AG10803 (cell line): Measurements from ENCODE around the gene PCSK6.
A peak's percentile ranks its signal among the peaks of the same experiment; 100 is the strongest.

Source experiments
- DNase-seq: peaks from one replicate; pipeline ENCODE4 v3.0.0; 2010; ENCODE audit warnings: low read depth
- H3K4me3 ChIP-seq: 2 replicates; pipeline ENCODE4 v1.5.1; 2011; ENCODE audit warnings: mild to moderate bottlenecking, low read length, control low read depth
- TF ChIP-seq, protein P1 (sequence below): conservative IDR thresholded peaks from 2 replicates; pipeline ENCODE4 v1.5.1; 2011; ENCODE audit warnings: mild to moderate bottlenecking, low read length, control low read depth, inconsistent platforms

PCSK6 gene

DNA sequence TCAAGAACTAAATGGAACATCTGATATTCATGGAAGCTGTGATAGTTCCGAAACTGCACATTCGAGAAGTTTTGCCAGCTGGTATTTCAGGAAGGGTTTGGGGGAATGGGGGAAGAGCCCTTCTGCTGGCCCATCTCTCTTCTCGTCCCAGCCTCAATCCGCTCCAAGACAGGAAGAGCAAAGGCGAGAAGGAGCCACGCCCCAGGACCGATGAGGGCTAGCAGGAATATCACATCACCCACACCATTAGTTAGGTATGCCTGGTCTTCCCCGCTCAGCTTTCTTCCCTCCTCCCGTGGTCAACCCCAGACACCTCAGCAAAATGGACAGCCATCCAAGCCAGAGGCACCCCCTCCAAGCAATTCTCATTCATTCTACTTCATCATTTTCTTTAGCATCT lies 14.9 kb upstream of the PCSK6 start:
- TF ChIP-seq, protein P1, sequence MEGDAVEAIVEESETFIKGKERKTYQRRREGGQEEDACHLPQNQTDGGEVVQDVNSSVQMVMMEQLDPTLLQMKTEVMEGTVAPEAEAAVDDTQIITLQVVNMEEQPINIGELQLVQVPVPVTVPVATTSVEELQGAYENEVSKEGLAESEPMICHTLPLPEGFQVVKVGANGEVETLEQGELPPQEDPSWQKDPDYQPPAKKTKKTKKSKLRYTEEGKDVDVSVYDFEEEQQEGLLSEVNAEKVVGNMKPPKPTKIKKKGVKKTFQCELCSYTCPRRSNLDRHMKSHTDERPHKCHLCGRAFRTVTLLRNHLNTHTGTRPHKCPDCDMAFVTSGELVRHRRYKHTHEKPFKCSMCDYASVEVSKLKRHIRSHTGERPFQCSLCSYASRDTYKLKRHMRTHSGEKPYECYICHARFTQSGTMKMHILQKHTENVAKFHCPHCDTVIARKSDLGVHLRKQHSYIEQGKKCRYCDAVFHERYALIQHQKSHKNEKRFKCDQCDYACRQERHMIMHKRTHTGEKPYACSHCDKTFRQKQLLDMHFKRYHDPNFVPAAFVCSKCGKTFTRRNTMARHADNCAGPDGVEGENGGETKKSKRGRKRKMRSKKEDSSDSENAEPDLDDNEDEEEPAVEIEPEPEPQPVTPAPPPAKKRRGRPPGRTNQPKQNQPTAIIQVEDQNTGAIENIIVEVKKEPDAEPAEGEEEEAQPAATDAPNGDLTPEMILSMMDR = no peak
- H3K4me3 ChIP-seq = no peak overlapping the region
- no peak for DNase-seq

DNA sequence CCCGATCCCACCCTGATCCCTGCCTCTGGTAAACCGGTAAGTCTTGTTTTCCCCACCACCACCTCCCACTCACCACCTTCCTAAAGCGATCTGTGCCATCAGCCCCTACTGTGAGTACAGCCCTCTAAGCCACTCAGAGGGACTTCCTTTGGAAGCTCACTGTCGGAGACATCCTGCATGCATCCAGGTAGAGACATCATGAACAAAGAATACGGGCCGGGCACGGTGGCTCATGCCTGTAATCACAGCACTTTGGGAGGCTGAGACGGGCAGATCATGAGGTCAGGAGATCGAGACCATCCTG lies 13.7 kb upstream of the PCSK6 start:
- no peak for DNase-seq

DNA sequence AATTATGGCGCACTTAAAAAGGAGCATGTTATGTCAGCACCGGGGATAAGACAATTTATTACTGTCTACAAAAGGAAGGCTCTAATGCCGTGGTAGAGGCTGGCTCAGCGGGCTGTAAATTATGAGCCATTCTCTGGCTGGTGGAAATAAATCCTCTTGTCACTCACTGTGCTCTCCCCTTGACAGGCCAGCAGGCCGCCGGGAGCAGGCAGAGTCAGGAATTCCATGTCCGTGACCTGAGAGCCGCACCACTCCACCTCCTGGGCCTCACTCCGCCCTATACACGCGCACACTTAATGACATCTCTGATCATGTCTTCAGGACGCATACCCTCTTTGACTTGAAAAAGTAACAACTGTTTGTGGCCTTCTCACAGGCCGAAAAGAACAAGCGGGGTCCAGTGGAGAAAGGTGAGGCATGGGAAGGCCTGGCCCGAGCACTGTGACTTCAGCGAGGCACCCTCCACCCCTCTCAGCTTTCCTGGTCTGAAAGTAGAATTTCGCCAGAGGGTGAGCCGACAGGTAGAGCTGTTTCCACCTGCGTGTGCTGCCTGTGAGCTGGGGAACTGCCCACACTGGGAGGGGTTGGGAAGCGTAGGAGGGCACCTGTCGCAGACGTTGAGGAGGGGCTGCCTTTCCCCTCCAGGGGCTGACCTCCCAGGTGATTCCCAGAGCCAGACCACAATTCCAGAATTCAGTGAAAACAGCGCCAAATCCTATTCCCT lies 13.2 kb upstream of the PCSK6 start:
- H3K4me3 ChIP-seq = no peak overlapping the region
- DNase-seq = no peak

More for the DNA sequence above, 13.7 kb upstream of the PCSK6 start:
- TF ChIP-seq, protein P1 = no peak
- H3K4me3 ChIP-seq = no peak overlapping the region

DNA sequence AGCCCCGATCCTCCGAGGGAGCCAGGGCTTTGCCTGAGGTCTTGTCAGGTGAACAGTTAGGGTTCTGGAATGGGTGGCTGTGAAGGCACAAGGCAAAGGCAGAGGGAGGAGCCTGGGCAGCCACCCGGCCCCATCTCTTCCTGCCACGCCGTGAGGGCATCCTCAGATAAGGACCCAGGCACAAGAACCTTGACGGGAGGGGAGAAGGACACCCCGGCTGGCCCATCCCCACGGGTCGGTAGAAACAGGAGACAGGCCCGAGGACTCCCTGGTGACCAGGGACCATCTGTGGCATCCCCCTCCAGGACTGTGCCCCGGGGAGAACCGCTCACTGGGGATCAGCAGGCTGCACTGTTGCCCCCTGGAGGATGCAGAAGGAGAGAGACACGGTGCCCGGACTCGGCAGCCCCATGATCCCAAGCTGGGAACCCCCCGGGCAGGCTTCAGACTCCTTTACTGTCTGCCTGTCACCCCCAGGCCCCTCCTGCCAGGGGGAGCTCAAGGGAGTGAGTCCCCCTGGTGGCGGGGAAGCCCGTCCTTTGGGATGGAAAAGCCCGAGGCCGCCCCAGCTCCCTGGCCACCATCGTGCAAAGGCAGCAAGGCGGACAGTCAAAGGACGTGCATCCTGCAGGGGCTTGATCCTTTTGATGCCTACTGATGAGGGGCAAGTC lies 12.3 kb upstream of the PCSK6 start:
- H3K4me3 ChIP-seq = peak overlapping the region; percentile 24
- TF ChIP-seq, protein P1 = peak; percentile 69
- DNase-seq = peak; percentile 22

More for the DNA sequence above, 13.2 kb upstream of the PCSK6 start:
- TF ChIP-seq, protein P1 = no peak

DNA sequence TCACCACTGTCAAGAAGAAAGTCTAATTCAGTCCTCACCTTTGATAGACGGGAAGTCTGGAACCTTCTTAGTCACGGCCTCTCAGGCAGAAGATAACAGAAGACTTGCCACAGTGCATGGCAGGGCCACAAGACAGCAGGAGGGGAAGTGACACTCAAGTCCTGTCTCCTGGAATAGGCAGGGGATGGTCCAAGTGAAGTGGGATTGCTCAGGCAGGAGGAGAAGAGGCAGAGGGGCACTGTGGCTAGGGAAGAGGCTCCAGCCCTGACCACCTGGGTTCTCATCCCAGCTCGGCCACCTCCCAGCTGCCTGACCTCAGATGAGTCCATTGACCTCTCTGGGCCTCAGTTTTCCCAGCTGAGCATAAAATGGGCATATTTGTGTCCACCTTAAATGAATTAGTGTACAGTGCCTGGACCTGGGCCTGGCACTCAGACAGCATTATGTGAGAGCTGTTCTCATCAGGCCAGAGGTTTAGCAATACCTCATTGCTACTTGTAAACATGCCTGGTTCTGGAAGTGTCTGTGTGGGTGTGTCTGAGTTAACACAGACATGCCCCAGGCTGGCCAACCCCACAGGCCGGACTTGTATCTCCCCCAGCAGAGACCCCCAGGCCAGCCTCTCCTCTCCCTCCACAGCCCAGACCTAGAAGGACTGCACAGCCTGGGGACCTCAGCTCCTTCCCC lies 11.5 kb upstream of the PCSK6 start:
- peak; percentile 23 for DNase-seq
- H3K4me3 ChIP-seq = no peak overlapping the region
- TF ChIP-seq, protein P1 = no peak

DNA sequence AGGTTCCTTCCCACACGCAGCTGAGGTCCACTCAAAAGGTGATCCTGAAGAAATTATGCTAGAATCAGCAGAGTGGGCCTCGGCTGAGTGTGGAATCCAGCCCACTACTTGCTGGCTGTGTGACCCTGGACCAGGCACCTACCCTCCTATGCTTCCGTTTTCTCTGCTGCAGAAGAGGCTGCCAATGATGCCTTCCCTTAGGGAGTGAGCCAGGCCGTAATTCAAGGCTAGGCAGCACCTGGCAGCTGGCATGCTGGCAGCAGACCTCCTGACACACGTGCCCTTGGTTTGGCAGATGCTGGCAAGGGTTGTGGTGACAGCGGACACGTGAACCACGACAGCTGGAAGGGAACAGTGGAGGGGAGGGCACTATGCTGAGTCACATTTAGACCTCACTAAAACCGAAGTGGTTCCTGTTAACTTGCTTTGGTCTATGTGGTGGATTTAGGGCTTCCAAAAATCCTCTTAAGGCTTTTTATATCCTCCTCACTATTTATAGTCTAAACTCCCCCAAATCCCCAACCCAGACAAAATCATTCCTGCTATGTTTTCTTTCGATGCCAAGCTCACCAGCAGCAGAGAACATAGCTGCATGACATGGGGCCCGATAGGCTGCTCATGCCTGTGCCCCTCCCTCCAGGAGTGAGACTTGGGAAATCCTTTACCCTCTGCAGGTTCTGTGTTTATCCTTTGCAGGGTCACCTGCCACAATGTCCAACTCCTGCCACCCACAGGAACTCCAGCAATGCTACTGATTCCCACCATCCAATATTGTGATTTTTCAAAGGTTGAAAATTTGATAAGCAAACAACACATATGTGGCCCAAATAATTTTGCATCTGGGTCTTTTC lies 10.6 kb upstream of the PCSK6 start:
- H3K4me3 ChIP-seq = no peak overlapping the region
- TF ChIP-seq, protein P1 = no peak
- peak; percentile 12 for DNase-seq
